HG02610 (cell line): ENCODE results near the gene CCDC120.

ENCODE experiments used
- ATAC-seq: cut with Tn5 transposase; IDR thresholded peaks from one replicate; pipeline ENCODE4 v1.9.1; 2021; ENCODE audit warnings: mild to moderate bottlenecking, moderate library complexity; ENCODE audit not compliant: unreplicated experiment

The CCDC120 gene

GRCh38 chrX:49061916-49062315, 3.1 kb downstream of the CCDC120 start:
- ATAC-seq = no peak

- ATAC-seq = no peak
Measured at GRCh38 chrX:49063715-49064114, 4.9 kb downstream of the CCDC120 start.

- ATAC-seq = no peak
Measured at GRCh38 chrX:49064303-49064702, 5.5 kb downstream of the CCDC120 start.

- no peak for ATAC-seq
Measured at GRCh38 chrX:49064735-49065134, 5.9 kb downstream of the CCDC120 start.

- no peak for ATAC-seq
Measured at GRCh38 chrX:49066278-49066677, 7.5 kb downstream of the CCDC120 start.

GRCh38 chrX:49066690-49067089, 7.9 kb downstream of the CCDC120 start:
- ATAC-seq = no peak

- ATAC-seq = no peak
Measured at GRCh38 chrX:49067285-49068120, 8.7 kb downstream of the CCDC120 start.

- no peak for ATAC-seq
Measured at GRCh38 chrX:49069038-49069437, 10.2 kb downstream of the CCDC120 start.

GRCh38 chrX:49070988-49071387, 12.2 kb downstream of the CCDC120 start:
- ATAC-seq = no peak

- no peak for ATAC-seq
Measured at GRCh38 chrX:49071877-49072711, 13.3 kb downstream of the CCDC120 start.

- ATAC-seq = no peak
Measured at GRCh38 chrX:49072712-49073095, 13.9 kb downstream of the CCDC120 start.

GRCh38 chrX:49073601-49074575, 15.1 kb downstream of the CCDC120 start, which contains the start of gene PRAF2:
Gene PRAF2 (minus strand): TSS chrX:49074002. CDS start chrX:49073987, 15 bp downstream.
- peak; percentile 90 for ATAC-seq

GRCh38 chrX:49075347-49075746, 16.5 kb downstream of the CCDC120 start:
- ATAC-seq = no peak

- no peak for ATAC-seq
Measured at GRCh38 chrX:49077941-49078340, 19.1 kb downstream of the CCDC120 start.

GRCh38 chrX:49079489-49080428, 21.0 kb downstream of the CCDC120 start, which contains the start of gene WDR45:
Gene WDR45 (minus strand): TSS chrX:49079887. CDS start chrX:49078095, 1,792 bp downstream.
- ATAC-seq = peak; percentile 71

- no peak for ATAC-seq
Measured at GRCh38 chrX:49082271-49082871, 23.6 kb downstream of the CCDC120 start.

- ATAC-seq = no peak
Measured at GRCh38 chrX:49089553-49089952, 30.8 kb downstream of the CCDC120 start.

- no peak for ATAC-seq
Measured at GRCh38 chrX:49096419-49096818, 37.6 kb downstream of the CCDC120 start.
